HG03457 (cell line): ENCODE data around the gene THOC6.

Source experiments
- ATAC-seq: cut with Tn5 transposase; IDR thresholded peaks from one replicate; pipeline ENCODE4 v1.9.1; 2021; ENCODE audit warnings: moderate number of reproducible peaks; ENCODE audit not compliant: unreplicated experiment

The THOC6 gene

GRCh38 chr16:3023669-3024478 lies at the start of gene THOC6, which contains the start of gene HCFC1R1:
THOC6 (plus strand) TSS chr16:3024035; CDS start chr16:3024327, 292 bp downstream.
HCFC1R1 (minus strand) TSS chr16:3023942; CDS start chr16:3023941, 1 bp downstream.
- peak; percentile 62 for ATAC-seq

GRCh38 chr16:2974319-2975056 lies 49.3 kb upstream of the THOC6 start:
- no peak for ATAC-seq

GRCh38 chr16:2975161-2975795 lies 48.6 kb upstream of the THOC6 start:
- no peak for ATAC-seq

- no peak for ATAC-seq
Measured at GRCh38 chr16:2976201-2976600, 47.6 kb upstream of the THOC6 start.

GRCh38 chr16:2976673-2977072 lies 47.2 kb upstream of the THOC6 start:
- ATAC-seq = no peak

GRCh38 chr16:2977440-2977839 lies 46.4 kb upstream of the THOC6 start:
- ATAC-seq = no peak

GRCh38 chr16:2979669-2980226 lies 44.1 kb upstream of the THOC6 start:
- ATAC-seq = peak; percentile 19

- peak; percentile 48 for ATAC-seq
Measured at GRCh38 chr16:2980227-2981176, 43.3 kb upstream of the THOC6 start, which contains the start of gene PKMYT1. PKMYT1 (minus strand) TSS chr16:2980446; CDS start chr16:2979657, 789 bp downstream.

- no peak for ATAC-seq
Measured at GRCh38 chr16:2981177-2981898, 42.5 kb upstream of the THOC6 start.

- ATAC-seq = no peak
Measured at GRCh38 chr16:2981899-2982250, 42.0 kb upstream of the THOC6 start.

- no peak for ATAC-seq
Measured at GRCh38 chr16:2982402-2982801, 41.4 kb upstream of the THOC6 start.

GRCh38 chr16:2983706-2984136 lies 40.1 kb upstream of the THOC6 start:
- no peak for ATAC-seq

- no peak for ATAC-seq
Measured at GRCh38 chr16:2985462-2985861, 38.4 kb upstream of the THOC6 start.

- ATAC-seq = no peak
Measured at GRCh38 chr16:2985893-2986355, 37.9 kb upstream of the THOC6 start.

GRCh38 chr16:2986623-2987188 lies 37.1 kb upstream of the THOC6 start:
- ATAC-seq = no peak

- ATAC-seq = no peak
Measured at GRCh38 chr16:2987286-2987685, 36.5 kb upstream of the THOC6 start.

GRCh38 chr16:2987833-2988232 lies 36.0 kb upstream of the THOC6 start:
- no peak for ATAC-seq

GRCh38 chr16:2988590-2989099 lies 35.2 kb upstream of the THOC6 start:
- ATAC-seq = no peak

- no peak for ATAC-seq
Measured at GRCh38 chr16:2990891-2991290, 32.9 kb upstream of the THOC6 start.
